A549 (cell line): ENCODE data around the gene PCDHA7.
A peak's percentile ranks its signal among the peaks of the same experiment; 100 is the strongest.

Experiments
- CBX8 ChIP-seq: fragments of 200-600 bp; sonication (generic); IDR thresholded peaks from 2 replicates; pipeline ENCODE4 v1.6.1; 2016
- CTCF ChIP-seq: fragments of >200 bp; sonication (Bioruptor Twin); formaldehyde crosslinking; IDR thresholded peaks from 3 replicates; pipeline ENCODE4 v1.5.1; 2016
- EHMT2 ChIP-seq: fragments of 200-600 bp; sonication (generic); IDR thresholded peaks from 2 replicates; pipeline ENCODE4 v1.6.1; 2016; ENCODE audit warnings: antibody characterized with exemption, low read depth, mild to moderate bottlenecking, moderate library complexity
- EP300 ChIP-seq, 2 experiments: fragments of >200 bp; sonication (Bioruptor Twin); formaldehyde crosslinking; IDR thresholded peaks; 2 replicates in 1 of 2; 3 replicates in 1 of 2; pipeline ENCODE4 v1.6.1; 2016 to 2017
- HOXB13 ChIP-seq: fragments of 250-450 bp; sonication (Bioruptor Pico); IDR thresholded peaks from 2 replicates; pipeline ENCODE4 v1.5.0; 2020; ENCODE audit warnings: low read depth, mild to moderate bottlenecking, moderate library complexity
- KDM1A ChIP-seq: fragments of 200-600 bp; sonication (generic); IDR thresholded peaks from 2 replicates; pipeline ENCODE4 v1.6.1; 2016; ENCODE audit warnings: low read depth, mild to moderate bottlenecking
- MYC ChIP-seq: IDR thresholded peaks from 2 replicates; pipeline ENCODE4 v1.6.1; 2012; ENCODE audit warnings: mild to moderate bottlenecking, inconsistent platforms, low read length, improper control_type of control experiment, borderline replicate concordance
- POLR2A ChIP-seq: IDR thresholded peaks from 2 replicates; pipeline ENCODE4 v1.6.1; 2012; ENCODE audit warnings: mild to moderate bottlenecking, low read length
- RAD21 ChIP-seq, 2 experiments: fragments of >200 bp in 1 of 2; sonication (Bioruptor Twin) in 1 of 2; formaldehyde crosslinking in 1 of 2; IDR thresholded peaks in 1 of 2; conservative IDR thresholded peaks in 1 of 2; 2 replicates in 1 of 2; 3 replicates in 1 of 2; pipeline ENCODE4 v1.6.1; 2012 to 2018; ENCODE audit warnings: inconsistent platforms in 1 of 2
- RCOR1 ChIP-seq: fragments of 150-350 bp; IDR thresholded peaks from 2 replicates; pipeline ENCODE4 v1.6.1; 2014; ENCODE audit warnings: antibody characterized with exemption, low read length, low read depth

GRCh38 chr5:140855772-140856674, 22.0 kb downstream of the PCDHA7 start, which contains the start of gene PCDHA10:
- TF ChIP-seq CTCF (no peak), CBX8 (no peak), POLR2A (no peak), KDM1A (no peak), HOXB13 (no peak), EP300 (IDR thresholded peaks at IDR 0.05) (no peak), MYC (no peak), EHMT2 (no peak), RCOR1 (no peak), RAD21 (conservative IDR thresholded peaks at IDR 0.05 in 1 of 2, IDR thresholded peaks at IDR 0.05 in 1 of 2) (peak in 1 of 2 experiments; percentile 17; a peak in 1 of 5 replicates)
